ENCODE data around the gene ABTB1.

ABTB1 gene

DNA sequence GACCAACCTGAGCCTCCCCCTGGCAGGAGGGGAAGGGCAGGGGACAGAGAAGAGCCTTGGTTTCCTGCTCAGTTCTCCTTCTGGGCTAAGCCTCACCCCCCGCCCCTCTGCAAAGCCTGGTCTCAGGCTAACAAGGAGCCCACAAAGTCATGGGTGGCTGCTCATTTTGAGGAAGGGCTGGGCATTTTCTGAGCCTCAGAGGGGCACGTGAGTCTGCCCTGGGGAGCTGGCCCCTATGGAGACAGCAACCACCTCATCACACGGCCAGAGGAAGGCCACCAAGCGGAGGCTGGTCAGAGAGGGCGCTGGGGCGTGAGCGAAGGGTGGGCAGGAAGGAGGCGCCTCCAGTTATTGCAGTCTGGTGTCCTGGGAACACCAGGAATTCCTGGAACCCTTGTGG lies 18.7 kb downstream of the ABTB1 start:
- TF ChIP-seq MYC (IDR thresholded peaks at IDR 0.05; ENCODE audit: low read depth, low read length) (no peak), POLR2A (IDR thresholded peaks at IDR 0.05; ENCODE audit: extremely low read depth, insufficient read length) (no peak)
- TF ChIP-seq, protein P1, sequence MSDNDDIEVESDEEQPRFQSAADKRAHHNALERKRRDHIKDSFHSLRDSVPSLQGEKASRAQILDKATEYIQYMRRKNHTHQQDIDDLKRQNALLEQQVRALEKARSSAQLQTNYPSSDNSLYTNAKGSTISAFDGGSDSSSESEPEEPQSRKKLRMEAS (IDR thresholded peaks at IDR 0.05; ENCODE audit: low read depth, low read length): no peak
- TF ChIP-seq, protein P2, sequence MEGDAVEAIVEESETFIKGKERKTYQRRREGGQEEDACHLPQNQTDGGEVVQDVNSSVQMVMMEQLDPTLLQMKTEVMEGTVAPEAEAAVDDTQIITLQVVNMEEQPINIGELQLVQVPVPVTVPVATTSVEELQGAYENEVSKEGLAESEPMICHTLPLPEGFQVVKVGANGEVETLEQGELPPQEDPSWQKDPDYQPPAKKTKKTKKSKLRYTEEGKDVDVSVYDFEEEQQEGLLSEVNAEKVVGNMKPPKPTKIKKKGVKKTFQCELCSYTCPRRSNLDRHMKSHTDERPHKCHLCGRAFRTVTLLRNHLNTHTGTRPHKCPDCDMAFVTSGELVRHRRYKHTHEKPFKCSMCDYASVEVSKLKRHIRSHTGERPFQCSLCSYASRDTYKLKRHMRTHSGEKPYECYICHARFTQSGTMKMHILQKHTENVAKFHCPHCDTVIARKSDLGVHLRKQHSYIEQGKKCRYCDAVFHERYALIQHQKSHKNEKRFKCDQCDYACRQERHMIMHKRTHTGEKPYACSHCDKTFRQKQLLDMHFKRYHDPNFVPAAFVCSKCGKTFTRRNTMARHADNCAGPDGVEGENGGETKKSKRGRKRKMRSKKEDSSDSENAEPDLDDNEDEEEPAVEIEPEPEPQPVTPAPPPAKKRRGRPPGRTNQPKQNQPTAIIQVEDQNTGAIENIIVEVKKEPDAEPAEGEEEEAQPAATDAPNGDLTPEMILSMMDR (IDR thresholded peaks at IDR 0.05; ENCODE audit: low read depth, low read length): no peak
- no peak overlapping the region for H3K4me3 ChIP-seq (ENCODE audit: low read depth, low read length)
- DNase-seq (ENCODE audit: low read depth): no peak

DNA sequence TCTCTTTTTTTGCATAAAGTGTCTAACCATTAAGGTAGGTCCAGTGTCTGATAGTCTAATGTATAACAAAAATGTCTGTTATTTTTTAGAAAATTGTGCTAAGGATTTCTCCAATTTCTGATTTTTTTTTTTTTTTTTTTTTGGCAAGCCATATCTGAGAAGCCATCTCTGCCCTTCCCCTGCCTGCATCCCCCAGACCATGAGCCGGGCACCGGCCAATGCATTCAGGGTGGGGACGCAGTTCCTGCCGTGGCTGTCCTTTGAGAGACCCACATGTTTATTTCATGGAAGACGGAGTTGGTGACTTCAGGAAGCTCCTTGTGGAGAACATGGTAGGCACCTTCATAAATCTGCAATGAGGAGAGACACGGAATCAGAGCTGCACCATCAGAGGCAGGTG lies 19.2 kb downstream of the ABTB1 start:
- no peak overlapping the region for H3K4me3 ChIP-seq (ENCODE audit: low read depth, low read length)
- TF ChIP-seq, protein P1 (IDR thresholded peaks at IDR 0.05; ENCODE audit: low read depth, low read length): no peak
- DNase-seq (ENCODE audit: low read depth): no peak

DNA sequence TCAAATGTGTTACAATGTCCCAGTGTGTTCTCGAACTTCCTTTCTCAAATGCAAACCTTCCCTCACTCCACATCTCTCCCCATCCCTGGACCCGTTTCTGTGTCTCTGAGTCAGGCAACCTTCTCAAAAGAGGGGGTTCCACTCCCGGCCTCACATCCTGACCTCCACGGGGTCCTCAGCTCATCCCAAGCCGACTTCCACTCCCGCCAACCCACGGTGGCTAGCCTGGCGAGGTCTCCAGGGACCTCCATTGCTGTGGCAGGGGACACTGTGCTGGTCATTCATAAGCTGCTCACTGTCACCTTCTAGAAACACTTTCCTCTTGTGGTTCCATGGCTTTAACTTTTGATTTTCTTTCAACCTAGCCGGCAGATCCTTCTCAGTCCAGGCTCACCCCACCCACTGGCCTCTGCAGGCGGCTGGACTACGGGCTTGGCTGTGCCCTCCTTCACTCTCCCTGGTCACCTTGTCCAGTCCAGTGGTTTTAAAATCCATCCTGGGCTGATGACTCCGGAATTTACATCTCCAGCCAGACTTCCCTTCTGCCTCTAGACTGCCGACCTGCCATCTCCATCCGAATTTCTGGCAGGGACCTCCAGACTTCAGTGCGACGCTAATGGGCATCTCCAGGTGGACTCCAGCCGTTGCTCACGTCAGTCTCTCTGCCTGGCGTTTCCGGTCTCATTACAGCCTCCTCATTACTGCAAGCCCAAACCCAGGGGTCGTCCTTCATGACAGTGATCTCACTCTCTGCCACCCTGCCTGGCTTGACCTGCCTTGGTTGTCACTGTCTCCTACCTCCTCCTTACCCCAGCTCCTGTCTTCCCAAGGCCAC lies 20.0 kb downstream of the ABTB1 start:
- TF ChIP-seq, protein P2 (IDR thresholded peaks at IDR 0.05; ENCODE audit: low read depth, low read length): no peak
- TF ChIP-seq, protein P1 (IDR thresholded peaks at IDR 0.05; ENCODE audit: low read depth, low read length): no peak
- no peak for TF ChIP-seq MYC (IDR thresholded peaks at IDR 0.05; ENCODE audit: low read depth, low read length)
- no peak for TF ChIP-seq POLR2A (IDR thresholded peaks at IDR 0.05; ENCODE audit: extremely low read depth, insufficient read length)
- DNase-seq (ENCODE audit: low read depth): no peak
- H3K4me3 ChIP-seq (ENCODE audit: low read depth, low read length): no peak overlapping the region

DNA sequence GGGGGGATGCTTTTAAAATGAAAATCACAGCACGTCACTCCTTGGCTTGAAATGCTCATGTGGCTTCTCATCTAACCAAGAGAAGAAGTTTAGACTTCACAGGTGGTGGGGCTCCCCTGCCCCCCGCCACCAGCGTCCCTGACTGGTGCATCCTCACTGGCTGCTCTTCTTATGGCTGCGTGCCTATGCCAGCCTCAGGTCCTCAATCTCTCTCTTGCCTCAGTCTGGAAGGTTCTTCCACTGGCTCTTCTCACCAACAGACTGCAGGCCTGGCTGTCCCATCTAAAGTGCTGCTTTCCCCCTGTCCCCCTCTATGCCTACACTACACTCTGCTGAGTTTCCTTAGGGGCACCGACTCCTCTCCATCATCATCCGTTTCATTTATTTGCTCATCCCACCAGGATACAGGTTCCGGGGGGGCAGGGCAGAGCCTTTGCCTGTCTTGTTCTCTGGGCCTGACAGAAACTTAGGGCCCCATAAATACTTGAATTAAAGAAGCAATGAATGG lies 20.6 kb downstream of the ABTB1 start:
- DNase-seq (ENCODE audit: low read depth): no peak
- no peak for TF ChIP-seq POLR2A (IDR thresholded peaks at IDR 0.05; ENCODE audit: extremely low read depth, insufficient read length)

DNA sequence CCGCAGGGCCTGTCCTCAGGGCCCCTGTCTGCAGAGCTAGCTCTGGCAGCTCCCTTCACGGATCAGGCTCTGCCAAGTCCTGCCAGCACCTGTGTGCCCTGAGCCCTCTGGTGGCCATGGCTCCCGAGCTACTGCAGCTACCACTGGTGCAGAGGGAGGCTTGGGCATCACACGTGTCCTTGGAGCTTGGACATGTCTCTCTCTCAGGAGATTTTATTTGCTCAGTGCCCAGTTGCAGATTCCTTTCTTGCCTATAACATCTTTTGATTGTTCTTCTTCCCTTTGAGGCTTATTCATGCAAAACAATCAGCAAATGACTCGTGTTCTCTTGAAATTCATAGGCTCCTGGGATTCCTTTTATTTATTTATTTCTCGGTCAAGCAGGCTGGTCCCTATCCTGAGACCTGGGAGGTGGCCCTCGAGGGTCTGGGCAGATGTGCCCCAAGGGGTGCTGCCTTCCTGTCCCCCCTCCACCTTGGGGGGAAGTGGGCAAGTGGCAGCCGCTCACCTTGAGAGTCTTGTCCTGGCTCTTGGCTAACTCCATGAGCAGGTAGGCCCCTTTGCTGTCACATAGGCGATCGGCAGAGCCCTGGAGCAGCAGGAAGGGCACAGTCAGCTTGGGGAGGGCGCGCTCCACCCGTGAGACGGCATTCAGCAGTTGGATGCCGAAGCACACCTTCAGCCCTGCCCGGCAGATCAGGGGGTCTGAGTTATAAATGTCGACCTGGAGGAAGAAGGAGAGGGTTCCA lies 21.9 kb downstream of the ABTB1 start:
- TF ChIP-seq MYC (IDR thresholded peaks at IDR 0.05; ENCODE audit: low read depth, low read length) (no peak), POLR2A (IDR thresholded peaks at IDR 0.05; ENCODE audit: extremely low read depth, insufficient read length) (no peak)
- TF ChIP-seq, protein P2 (IDR thresholded peaks at IDR 0.05; ENCODE audit: low read depth, low read length): peak; percentile 44
- TF ChIP-seq, protein P1 (IDR thresholded peaks at IDR 0.05; ENCODE audit: low read depth, low read length): 0 out of 2 replicates have a peak, but pooled peaks have one; percentile 15
- peak; percentile 65 for DNase-seq (ENCODE audit: low read depth)
- no peak overlapping the region for H3K4me3 ChIP-seq (ENCODE audit: low read depth, low read length)

More for the DNA sequence above, 20.6 kb downstream of the ABTB1 start:
- no peak overlapping the region for H3K4me3 ChIP-seq (ENCODE audit: low read depth, low read length)

DNA sequence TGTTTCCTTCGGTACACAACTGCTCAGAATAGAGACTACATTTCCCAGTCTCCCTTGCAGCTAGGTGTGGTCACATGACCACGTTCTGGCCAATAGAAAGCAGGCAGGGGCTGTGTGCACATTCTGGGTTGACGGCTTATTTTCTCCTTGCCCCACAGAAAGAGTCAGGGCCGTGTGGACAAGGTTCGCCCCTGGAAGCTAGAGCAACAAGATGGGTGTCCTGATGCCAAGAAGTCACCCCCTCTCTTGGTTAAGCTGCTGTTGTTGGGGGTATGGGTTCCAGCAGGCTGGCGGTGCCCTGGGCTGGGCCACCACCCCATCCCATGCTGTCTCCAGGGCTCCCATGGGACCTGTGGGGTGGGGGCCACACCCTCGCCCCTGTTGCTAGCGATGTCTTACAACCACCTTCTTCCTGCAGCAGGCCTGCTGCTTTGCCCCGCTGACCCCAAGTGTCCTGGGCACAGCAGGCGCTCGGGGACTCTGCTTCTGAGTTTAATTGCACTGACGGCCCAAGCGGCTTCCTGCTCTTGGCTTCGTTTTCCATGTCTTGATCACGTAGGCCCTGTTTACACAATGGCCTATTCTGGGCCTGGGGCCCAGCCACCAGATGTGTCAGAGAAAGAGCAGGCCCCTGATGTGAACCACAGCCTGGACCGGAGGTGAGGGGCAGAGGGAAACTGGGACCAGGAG lies 24.9 kb downstream of the ABTB1 start:
- TF ChIP-seq, protein P1 (IDR thresholded peaks at IDR 0.05; ENCODE audit: low read depth, low read length): peak; percentile 64
- TF ChIP-seq MYC (IDR thresholded peaks at IDR 0.05; ENCODE audit: low read depth, low read length): no peak
- no peak overlapping the region for H3K4me3 ChIP-seq (ENCODE audit: low read depth, low read length)
- DNase-seq (ENCODE audit: low read depth): peak; percentile 66
